GM23338 (cell line): ENCODE data around the gene KLHL40. TPM values are rescaled to one million over a fixed set of nuclear protein-coding genes. Genes with fewer than 3 reads are reported as not detected.
A peak's percentile ranks its signal among the peaks of the same experiment; 100 is the strongest.

ENCODE experiments used
- ATAC-seq: fragments of 200-7000 bp; cut with Tn5 transposase; 3 replicates; pipeline ENCODE4 v1.9.1; 2020
- DNase-seq: peaks from one replicate; pipeline ENCODE4 v3.0.0-alpha.2; 2015; ENCODE audit warnings: low spot score
- H2AFZ ChIP-seq: fragments of 200-600 bp; sonication (generic); 2 replicates; pipeline ENCODE4 v1.8.0; 2016; ENCODE audit warnings: antibody characterized with exemption, mild to moderate bottlenecking, moderate library complexity
- H3F3A ChIP-seq: fragments of 200-600 bp; sonication (generic); replicated peaks from 2 replicates; pipeline ENCODE4 v1.8.0; 2017; ENCODE audit warnings: antibody characterized with exemption, mixed run types, low read depth
- H3K27ac ChIP-seq: fragments of 200-600 bp; sonication (generic); 2 replicates; pipeline ENCODE4 v1.6.1; 2016; ENCODE audit warnings: low read depth
- H3K27me3 ChIP-seq: fragments of 200-600 bp; sonication (generic); 2 replicates; pipeline ENCODE4 v1.8.0; 2016; ENCODE audit warnings: mild to moderate bottlenecking, mixed run types, moderate library complexity; ENCODE audit not compliant: insufficient read depth
- H3K36me3 ChIP-seq: fragments of 200-600 bp; sonication (generic); 2 replicates; pipeline ENCODE4 v1.8.0; 2016; ENCODE audit warnings: mild to moderate bottlenecking; ENCODE audit not compliant: insufficient read depth
- H3K4me1 ChIP-seq: fragments of 200-600 bp; sonication (generic); 2 replicates; pipeline ENCODE4 v1.8.0; 2016; ENCODE audit warnings: mild to moderate bottlenecking, moderate library complexity; ENCODE audit not compliant: insufficient read depth
- H3K4me2 ChIP-seq: fragments of 200-600 bp; sonication (generic); 2 replicates; pipeline ENCODE4 v1.7.1; 2017; ENCODE audit warnings: mixed run types
- H3K4me3 ChIP-seq: fragments of 200-600 bp; sonication (generic); 2 replicates; pipeline ENCODE4 v1.6.1; 2016; ENCODE audit warnings: mixed run types
- H3K79me2 ChIP-seq: fragments of 200-600 bp; sonication (generic); replicated peaks from 2 replicates; pipeline ENCODE4 v1.8.0; 2017; ENCODE audit warnings: mild to moderate bottlenecking; ENCODE audit not compliant: insufficient read depth
- H3K9me2 ChIP-seq: fragments of 200-600 bp; sonication (generic); 2 replicates; pipeline ENCODE4 v1.8.0; 2017; ENCODE audit not compliant: insufficient read depth
- H4K20me1 ChIP-seq: fragments of 200-600 bp; sonication (generic); replicated peaks from 2 replicates; pipeline ENCODE4 v1.8.0; 2017; ENCODE audit warnings: mild to moderate bottlenecking; ENCODE audit not compliant: insufficient read depth
- H3K27ac Mint-ChIP-seq: 2 replicates; pipeline ENCODE4 v1.8.0; 2020; ENCODE audit warnings: inconsistent platforms, mild to moderate bottlenecking, moderate library complexity, mixed read lengths
- H3K27me3 Mint-ChIP-seq: 3 replicates; pipeline ENCODE4 v1.8.0; 2022; ENCODE audit warnings: low read depth, mild to moderate bottlenecking, moderate library complexity, mixed read lengths, inconsistent platforms; ENCODE audit not compliant: insufficient read depth, poor library complexity
- H3K36me3 Mint-ChIP-seq: 3 replicates; pipeline ENCODE4 v1.8.0; 2021; ENCODE audit warnings: low read depth, mild to moderate bottlenecking, inconsistent platforms, moderate library complexity, mixed read lengths
- H3K4me1 Mint-ChIP-seq: 3 replicates; pipeline ENCODE4 v1.8.0; 2020; ENCODE audit warnings: mild to moderate bottlenecking, inconsistent platforms, mixed read lengths
- H3K4me3 Mint-ChIP-seq: 3 replicates; pipeline ENCODE4 v1.8.0; 2021; ENCODE audit warnings: moderate library complexity, mild to moderate bottlenecking, inconsistent platforms, mixed read lengths
- H3K9me3 Mint-ChIP-seq: 3 replicates; pipeline ENCODE4 v1.8.0; 2020; ENCODE audit warnings: moderate library complexity, mild to moderate bottlenecking, inconsistent platforms, mixed read lengths
- JUNB ChIP-seq: IDR thresholded peaks from one replicate; pipeline ENCODE4 v1.6.1; 2016; ENCODE audit warnings: antibody characterized with exemption; ENCODE audit not compliant: unreplicated experiment
- POLR2AphosphoS5 ChIP-seq: IDR thresholded peaks from 2 replicates; pipeline ENCODE4 v1.6.1; 2016; ENCODE audit warnings: antibody characterized with exemption, low read depth
- STAT1 ChIP-seq: IDR thresholded peaks from one replicate; pipeline ENCODE4 v1.6.1; 2016; ENCODE audit warnings: antibody characterized with exemption; ENCODE audit not compliant: unreplicated experiment
- ZNF462 ChIP-seq: fragments of 250-450 bp; sonication (Bioruptor Pico); IDR thresholded peaks from 2 replicates; pipeline ENCODE4 v1.5.0; 2020; ENCODE audit warnings: mild to moderate bottlenecking, moderate library complexity
- polyA plus RNA-seq: library from polyadenylated mRNA; unstranded; fragments of >200 nt; fragmentation: Nextera tagmentation; extraction: Ambion mirVana; gene quantifications from 2 replicates; pipeline ENCODE4 v1.2.1, GENCODE V29; 2016
- total RNA-seq: library from RNA; depleted of rRNA; stranded (reverse); fragments of >200 nt; shearing (Covaris generic); gene quantifications from 2 replicates; pipeline ENCODE4 v1.2.3, GENCODE V29; 2014

Gene KLHL40
- total and polyA plus RNA-seq, 2 experiments from 2014 or later = not detected

GRCh38 chr3:42735615-42736014, 50.3 kb downstream of the KLHL40 start (continued):
- no peak for TF ChIP-seq ZNF462 (CRISPR knock-in tag)

- TF ChIP-seq ZNF462 (CRISPR knock-in tag) = peak; percentile 54; the same call in 1 of the 2 replicates
- no peak for TF ChIP-seq POLR2AphosphoS5
- no peak for TF ChIP-seq STAT1
- no peak for TF ChIP-seq JUNB
- H4K20me1 ChIP-seq = no peaks in the 10 kb centered on the region
- Mint-ChIP-seq H3K9me3 (peaks cover 6% of the 10 kb centered on the region; the same call in 1 of the 3 replicates), H3K4me1 (peaks cover 34% of the 10 kb centered on the region), H3K4me3 (no peak overlapping the region), H3K27me3 (peaks cover 12% of the 10 kb centered on the region), H3K27ac (no peak overlapping the region), H3K36me3 (no peaks in the 10 kb centered on the region)
- no peak overlapping the region for H3K4me3 ChIP-seq
- H3K27me3 ChIP-seq = no peaks in the 10 kb centered on the region
- H3K9me2 ChIP-seq = peaks cover 5% of the 10 kb centered on the region; the same call in 1 of the 2 replicates
- H3K79me2 ChIP-seq = no peaks in the 10 kb centered on the region
- ATAC-seq (peak; percentile 61), DNase-seq (no peak)
- H2AFZ ChIP-seq = no peak overlapping the region
- H3F3A ChIP-seq = no peaks in the 10 kb centered on the region
- H3K27ac ChIP-seq = no peak overlapping the region
- no peaks in the 10 kb centered on the region for H3K36me3 ChIP-seq
- H3K4me1 ChIP-seq = peaks cover 15% of the 10 kb centered on the region
- no peak overlapping the region for H3K4me2 ChIP-seq
Observed at GRCh38 chr3:42736081-42736480, 50.7 kb downstream of the KLHL40 start.
